AG04449 (cell line): ENCODE results near the gene SNAP47.

Experiments
- CTCF ChIA-PET: fragments of 350-600 bp; formaldehyde crosslinking; extraction: SDS; loops from one replicate; lab custom pipeline; 2021; ENCODE audit warnings: antibody characterized with exemption; lab: Yijun Ruan, JAX
- POLR2A ChIA-PET: fragments of 400-600, 350-600 bp; formaldehyde crosslinking; extraction: SDS; loops from one replicate; lab custom pipeline; 2020; ENCODE audit warnings: antibody characterized with exemption, inconsistent platforms; lab: Yijun Ruan, JAX
- DNase-seq: peaks from one replicate; pipeline ENCODE4 v3.0.0-alpha.2; 2010; ENCODE audit warnings: low read depth, low spot score
- H3K4me3 ChIP-seq: 2 replicates; pipeline ENCODE4 v1.5.1; 2011; ENCODE audit warnings: low read depth, mild to moderate bottlenecking, control low read depth, low read length
- TF ChIP-seq, protein P1 (sequence below): IDR thresholded peaks from one replicate; pipeline ENCODE4 v1.5.1; 2011; ENCODE audit warnings: mild to moderate bottlenecking, moderate library complexity, low read length, control low read depth, inconsistent platforms; ENCODE audit not compliant: insufficient read depth; ENCODE audit errors: missing control alignments

SNAP47 gene

DNA sequence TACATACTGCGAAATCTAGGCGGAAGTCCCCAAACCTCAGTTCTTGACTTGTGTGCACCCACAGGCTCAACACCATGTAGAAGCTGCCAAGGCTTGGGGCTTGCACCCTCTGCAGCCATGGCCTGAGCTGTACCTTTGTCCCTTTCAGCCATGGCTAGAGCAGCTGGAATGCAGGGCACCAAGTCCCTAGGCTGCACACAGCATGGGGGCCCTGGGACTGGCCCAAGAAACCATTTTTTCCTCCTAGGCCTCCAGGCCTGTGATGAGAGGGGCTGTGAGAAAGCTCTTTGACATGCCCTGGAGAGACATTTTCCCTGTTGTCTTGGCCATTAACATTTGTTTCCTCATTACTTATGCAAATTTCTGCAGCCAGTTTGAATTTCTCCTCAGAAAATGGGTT is 78.7 kb downstream of the SNAP47 start:
- ChIA-PET POLR2A (no interaction called here), CTCF (no interaction called here)
- no peak for DNase-seq
- H3K4me3 ChIP-seq = no peak overlapping the region
- TF ChIP-seq, protein P1, sequence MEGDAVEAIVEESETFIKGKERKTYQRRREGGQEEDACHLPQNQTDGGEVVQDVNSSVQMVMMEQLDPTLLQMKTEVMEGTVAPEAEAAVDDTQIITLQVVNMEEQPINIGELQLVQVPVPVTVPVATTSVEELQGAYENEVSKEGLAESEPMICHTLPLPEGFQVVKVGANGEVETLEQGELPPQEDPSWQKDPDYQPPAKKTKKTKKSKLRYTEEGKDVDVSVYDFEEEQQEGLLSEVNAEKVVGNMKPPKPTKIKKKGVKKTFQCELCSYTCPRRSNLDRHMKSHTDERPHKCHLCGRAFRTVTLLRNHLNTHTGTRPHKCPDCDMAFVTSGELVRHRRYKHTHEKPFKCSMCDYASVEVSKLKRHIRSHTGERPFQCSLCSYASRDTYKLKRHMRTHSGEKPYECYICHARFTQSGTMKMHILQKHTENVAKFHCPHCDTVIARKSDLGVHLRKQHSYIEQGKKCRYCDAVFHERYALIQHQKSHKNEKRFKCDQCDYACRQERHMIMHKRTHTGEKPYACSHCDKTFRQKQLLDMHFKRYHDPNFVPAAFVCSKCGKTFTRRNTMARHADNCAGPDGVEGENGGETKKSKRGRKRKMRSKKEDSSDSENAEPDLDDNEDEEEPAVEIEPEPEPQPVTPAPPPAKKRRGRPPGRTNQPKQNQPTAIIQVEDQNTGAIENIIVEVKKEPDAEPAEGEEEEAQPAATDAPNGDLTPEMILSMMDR = no peak

DNA sequence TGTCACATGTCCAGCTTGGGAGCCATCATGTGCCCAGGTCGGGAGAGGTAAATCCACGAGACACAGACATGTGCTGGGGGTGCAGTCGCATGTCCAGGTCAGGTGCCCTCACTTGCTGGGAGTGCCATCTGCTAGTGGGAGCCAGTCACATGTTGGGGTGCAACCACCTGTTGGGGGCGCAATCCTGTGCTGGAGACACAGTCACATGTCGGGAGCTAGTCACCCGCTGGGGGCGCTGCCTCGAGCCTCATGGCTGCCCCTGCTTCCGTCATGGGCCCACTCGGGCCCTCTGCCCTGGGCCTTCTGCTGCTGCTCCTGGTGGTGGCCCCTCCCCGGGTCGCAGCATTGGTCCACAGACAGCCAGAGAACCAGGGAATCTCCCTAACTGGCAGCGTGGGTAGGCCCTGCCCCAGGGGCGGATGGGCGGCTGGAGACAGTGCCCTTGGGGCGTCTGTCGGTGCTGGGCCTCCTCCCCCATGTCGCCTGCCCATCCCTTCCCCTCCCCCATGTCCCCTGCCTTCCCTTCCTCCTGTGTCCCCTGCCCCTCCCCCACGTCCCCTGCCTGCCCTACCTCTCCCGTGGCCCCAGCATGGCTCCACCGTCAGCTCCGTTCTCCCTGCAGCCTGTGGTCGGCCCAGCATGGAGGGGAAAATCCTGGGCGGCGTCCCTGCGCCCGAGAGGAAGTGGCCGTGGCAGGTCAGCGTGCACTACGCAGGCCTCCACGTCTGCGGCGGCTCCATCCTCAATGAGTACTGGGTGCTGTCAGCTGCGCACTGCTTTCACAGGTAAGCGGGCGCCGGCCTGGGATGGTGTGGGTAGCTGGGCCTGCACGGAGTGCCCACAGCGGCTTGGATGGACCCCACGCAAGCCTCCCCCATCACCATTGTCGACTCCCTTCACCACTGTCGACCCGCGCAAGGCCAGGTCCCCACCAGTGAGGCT is 80.5 kb downstream of the SNAP47 start, which contains the start of gene PRSS38:
Gene PRSS38 (plus strand): TSS at position 208 of the 942 bp plus-strand sequence. CDS start 42 bp downstream, at position 250.
- no peak within 1 kb of the TSS for H3K4me3 ChIP-seq
- ChIA-PET POLR2A (no interaction called here), CTCF (no interaction called here)
- DNase-seq = no peak
- TF ChIP-seq, protein P1 = no peak

DNA sequence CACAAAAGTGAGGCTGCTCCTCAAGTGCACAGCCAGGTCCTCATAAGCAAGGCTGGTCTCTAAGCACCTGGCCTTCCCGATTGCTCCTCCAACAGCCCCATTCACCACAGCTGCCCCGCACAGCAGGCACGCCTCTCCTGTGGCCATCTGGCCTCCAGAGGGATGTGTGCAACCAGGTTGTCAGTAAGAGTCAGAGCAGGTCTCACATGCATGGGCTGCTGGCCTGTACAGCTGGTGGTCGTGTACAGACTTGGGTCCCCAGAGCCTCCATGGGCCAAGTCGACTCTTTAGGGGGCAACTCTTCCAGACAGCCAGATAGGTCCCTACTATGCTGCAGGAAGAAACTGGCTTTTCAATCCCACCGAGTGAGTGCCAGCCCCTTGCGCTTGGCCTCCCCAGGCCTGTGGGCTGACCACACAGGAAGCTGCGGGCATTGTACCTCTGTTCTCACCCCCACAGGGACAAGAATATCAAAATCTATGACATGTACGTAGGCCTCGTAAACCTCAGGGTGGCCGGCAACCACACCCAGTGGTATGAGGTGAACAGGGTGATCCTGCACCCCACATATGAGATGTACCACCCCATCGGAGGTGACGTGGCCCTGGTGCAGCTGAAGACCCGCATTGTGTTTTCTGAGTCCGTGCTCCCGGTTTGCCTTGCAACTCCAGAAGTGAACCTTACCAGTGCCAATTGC is 81.7 kb downstream of the SNAP47 start:
- ChIA-PET CTCF (interaction anchor here (0.7 kb wide), 1 partner anchor 274 kb away, joined by 3 read pairs; no protein-coding TSS in a partner anchor), POLR2A (no interaction called here)
- no peak overlapping the region for H3K4me3 ChIP-seq
- DNase-seq = no peak
- TF ChIP-seq, protein P1 = no peak

DNA sequence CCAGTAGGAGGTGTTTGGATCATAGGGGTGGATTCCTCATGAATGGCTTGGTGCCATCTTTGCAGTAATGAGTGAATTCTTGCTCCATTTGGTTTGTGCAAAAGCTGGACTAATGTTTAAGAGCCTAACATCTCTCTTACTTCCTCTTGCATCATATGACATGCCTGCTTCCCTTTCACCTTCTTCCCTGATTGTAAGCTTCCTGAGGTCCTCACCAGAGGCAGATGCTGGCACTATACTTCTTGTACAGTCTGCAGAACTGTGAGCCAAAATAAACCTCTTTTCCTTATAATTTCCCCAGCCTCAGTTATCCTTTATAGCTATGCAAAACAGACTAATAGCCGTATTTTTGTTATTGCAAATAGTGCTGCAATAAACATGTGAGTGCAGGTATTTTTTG is 88.3 kb downstream of the SNAP47 start:
- POLR2A ChIA-PET = no interaction called here
- TF ChIP-seq, protein P1 = no peak
- H3K4me3 ChIP-seq = no peak overlapping the region
- CTCF ChIA-PET = no interaction called here
- DNase-seq = no peak

DNA sequence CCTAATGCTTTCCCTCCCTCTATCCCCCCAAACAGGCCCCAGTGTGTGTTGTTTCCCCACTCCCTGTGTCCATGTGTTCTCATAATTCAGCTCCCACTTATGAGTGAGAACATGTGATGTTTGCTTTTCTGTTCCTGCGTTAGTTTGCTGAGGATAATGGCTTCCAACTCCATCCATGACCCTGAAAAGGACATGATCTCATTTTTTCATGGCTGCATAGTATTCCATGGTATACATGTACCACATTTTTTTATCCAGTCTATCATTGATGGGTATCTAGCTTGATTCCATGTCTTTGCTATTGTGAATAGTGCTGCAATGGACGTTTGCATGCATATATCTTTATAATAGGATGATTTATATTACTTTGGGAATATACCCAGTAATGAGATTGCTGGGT is 89.0 kb downstream of the SNAP47 start:
- TF ChIP-seq, protein P1 = no peak
- DNase-seq = no peak
- no peak overlapping the region for H3K4me3 ChIP-seq
- ChIA-PET POLR2A (no interaction called here), CTCF (no interaction called here)

DNA sequence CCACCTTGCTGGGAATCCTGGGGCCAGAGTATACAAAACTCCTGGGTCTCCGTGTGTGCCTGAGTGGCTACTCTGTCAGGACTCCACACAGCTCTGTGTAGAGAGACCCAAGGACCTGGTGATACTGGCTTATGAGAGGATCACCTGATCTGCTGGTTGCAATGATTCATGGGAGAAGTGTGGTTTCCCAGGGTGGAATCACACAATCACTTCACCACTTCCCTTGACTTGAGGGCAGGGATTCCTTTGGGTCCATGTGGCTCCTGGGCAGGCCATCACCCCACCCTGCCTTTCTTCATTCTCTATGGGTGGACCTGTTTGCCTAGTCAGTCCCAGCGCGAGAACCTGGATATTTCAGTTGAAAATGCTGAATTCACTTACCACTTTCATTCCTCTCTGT is 93.6 kb downstream of the SNAP47 start:
- TF ChIP-seq, protein P1 = no peak
- ChIA-PET POLR2A (no interaction called here), CTCF (no interaction called here)
- H3K4me3 ChIP-seq = no peak overlapping the region
- DNase-seq = no peak
